Neural progenitor cell (in vitro differentiated cells): ENCODE measurements around the gene COMMD7. TPM values are rescaled to one million over a fixed set of nuclear protein-coding genes. Genes with fewer than 3 reads are reported as not detected.
A peak's percentile ranks its signal among the peaks of the same experiment; 100 is the strongest.

Experiments used
- DNase-seq: peaks from one replicate; pipeline ENCODE4 v3.0.0-alpha.2; 2016; ENCODE audit warnings: low spot score
- H2AFZ ChIP-seq: fragments of 200-600 bp; sonication (generic); replicated peaks from 2 replicates; pipeline ENCODE4 v1.6.1; 2016; ENCODE audit warnings: antibody characterized with exemption
- H3F3A ChIP-seq: fragments of 200-600 bp; sonication (generic); 2 replicates; pipeline ENCODE4 v1.6.1; 2016; ENCODE audit warnings: antibody characterized with exemption, low read depth
- H3K27ac ChIP-seq: fragments of 200-600 bp; sonication (generic); 2 replicates; pipeline ENCODE4 v1.5.1; 2016; ENCODE audit warnings: mild to moderate bottlenecking
- H3K27me3 ChIP-seq: fragments of 200-600 bp; sonication (generic); 2 replicates; pipeline ENCODE4 v1.6.1; 2016; ENCODE audit warnings: mild to moderate bottlenecking, moderate library complexity
- H3K36me3 ChIP-seq: fragments of 200-600 bp; sonication (generic); 2 replicates; pipeline ENCODE4 v1.5.1; 2016
- H3K4me1 ChIP-seq: fragments of 200-600 bp; sonication (generic); 2 replicates; pipeline ENCODE4 v1.6.1; 2016; ENCODE audit warnings: mixed run types
- H3K4me2 ChIP-seq: fragments of 200-600 bp; sonication (generic); 2 replicates; pipeline ENCODE4 v1.6.1; 2016
- H3K4me3 ChIP-seq: fragments of 200-600 bp; sonication (generic); 2 replicates; pipeline ENCODE4 v1.5.1; 2016
- H3K79me2 ChIP-seq: fragments of 200-600 bp; sonication (generic); 2 replicates; pipeline ENCODE4 v1.6.1; 2016; ENCODE audit warnings: low read depth
- H3K9ac ChIP-seq: fragments of 200-600 bp; sonication (generic); 2 replicates; pipeline ENCODE4 v1.6.1; 2016
- H3K9me3 ChIP-seq: fragments of 200-600 bp; sonication (generic); 2 replicates; pipeline ENCODE4 v1.5.1; 2016; ENCODE audit warnings: low read depth
- H4K20me1 ChIP-seq: fragments of 200-600 bp; sonication (generic); 2 replicates; pipeline ENCODE4 v1.6.1; 2016; ENCODE audit warnings: low read depth
- H3K27ac Mint-ChIP-seq: 3 replicates; pipeline ENCODE4 v1.8.0; 2021; ENCODE audit warnings: mixed read lengths
- H3K27me3 Mint-ChIP-seq: 2 replicates; pipeline ENCODE4 v1.8.0; 2022; ENCODE audit warnings: low read depth, mild to moderate bottlenecking, inconsistent platforms, moderate library complexity, mixed read lengths; ENCODE audit not compliant: insufficient read depth
- H3K36me3 Mint-ChIP-seq: 3 replicates; pipeline ENCODE4 v1.8.0; 2021; ENCODE audit warnings: mixed read lengths
- H3K4me1 Mint-ChIP-seq: 3 replicates; pipeline ENCODE4 v1.8.0; 2021; ENCODE audit warnings: mixed read lengths
- H3K4me3 Mint-ChIP-seq: 3 replicates; pipeline ENCODE4 v1.8.0; 2021; ENCODE audit warnings: mild to moderate bottlenecking, moderate library complexity, mixed read lengths
- H3K9me3 Mint-ChIP-seq: 3 replicates; pipeline ENCODE4 v1.8.0; 2020; ENCODE audit warnings: mixed read lengths
- EZH2 ChIP-seq: fragments of 200-600 bp; sonication (generic); IDR thresholded peaks from 2 replicates; pipeline ENCODE4 v1.6.1; 2017; ENCODE audit warnings: antibody characterized with exemption, mild to moderate bottlenecking, moderate library complexity
- EZH2phosphoT487 ChIP-seq: fragments of 200-600 bp; sonication (generic); IDR thresholded peaks from 2 replicates; pipeline ENCODE4 v1.6.1; 2017; ENCODE audit warnings: antibody characterized with exemption
- total RNA-seq: library from RNA; depleted of rRNA; stranded (reverse); fragments of >200 nt; gene quantifications from 2 replicates; pipeline ENCODE4 v1.2.3, GENCODE V29; 2015; ENCODE audit warnings: low replicate concordance
- TF ChIP-seq, protein P1 (sequence below): fragments of 200-600 bp; sonication (generic); IDR thresholded peaks from 2 replicates; pipeline ENCODE4 v1.5.1; 2017; ENCODE audit warnings: antibody characterized with exemption, mild to moderate bottlenecking

Gene COMMD7
- total RNA-seq, 1 donor from 2014 or later: 44.4 TPM

GRCh38 chr20:32761831-32762753 lies 18.8 kb upstream of the COMMD7 start, which contains the start of gene DNMT3B:
Gene DNMT3B, plus strand, starts transcription at chr20:32762385. Its CDS starts 17,939 bp downstream, at chr20:32780324.
- H3K9me3 Mint-ChIP-seq: no peaks in the 10 kb centered on the region
- Histone ChIP-seq H3K9ac (peak within 1 kb of the TSS; percentile 69), H3K36me3 (no peaks in the 10 kb centered on the region), H3K27ac (peak within 1 kb of the TSS; percentile 47), H3F3A (peaks cover 38% of the 10 kb centered on the region), H3K4me3 (peak within 1 kb of the TSS; percentile 99), H4K20me1 (peaks cover 32% of the 10 kb centered on the region), H3K79me2 (peaks cover 46% of the 10 kb centered on the region), H3K4me1 (peaks cover 26% of the 10 kb centered on the region), H2AFZ (no peak within 1 kb of the TSS), H3K27me3 (no peaks in the 10 kb centered on the region), H3K9me3 (no peaks in the 10 kb centered on the region), H3K4me2 (peak within 1 kb of the TSS; percentile 89)
- peaks cover 2% of the 10 kb centered on the region for H3K27me3 Mint-ChIP-seq
- DNase-seq: peak; percentile 97
- peak within 1 kb of the TSS; percentile 97 for H3K4me3 Mint-ChIP-seq
- peak within 1 kb of the TSS; percentile 63 for H3K27ac Mint-ChIP-seq
- H3K4me1 Mint-ChIP-seq: peaks cover 27% of the 10 kb centered on the region
- peaks cover under 1% of the 10 kb centered on the region for H3K36me3 Mint-ChIP-seq
- TF ChIP-seq EZH2phosphoT487: no peak
- TF ChIP-seq, protein P1, sequence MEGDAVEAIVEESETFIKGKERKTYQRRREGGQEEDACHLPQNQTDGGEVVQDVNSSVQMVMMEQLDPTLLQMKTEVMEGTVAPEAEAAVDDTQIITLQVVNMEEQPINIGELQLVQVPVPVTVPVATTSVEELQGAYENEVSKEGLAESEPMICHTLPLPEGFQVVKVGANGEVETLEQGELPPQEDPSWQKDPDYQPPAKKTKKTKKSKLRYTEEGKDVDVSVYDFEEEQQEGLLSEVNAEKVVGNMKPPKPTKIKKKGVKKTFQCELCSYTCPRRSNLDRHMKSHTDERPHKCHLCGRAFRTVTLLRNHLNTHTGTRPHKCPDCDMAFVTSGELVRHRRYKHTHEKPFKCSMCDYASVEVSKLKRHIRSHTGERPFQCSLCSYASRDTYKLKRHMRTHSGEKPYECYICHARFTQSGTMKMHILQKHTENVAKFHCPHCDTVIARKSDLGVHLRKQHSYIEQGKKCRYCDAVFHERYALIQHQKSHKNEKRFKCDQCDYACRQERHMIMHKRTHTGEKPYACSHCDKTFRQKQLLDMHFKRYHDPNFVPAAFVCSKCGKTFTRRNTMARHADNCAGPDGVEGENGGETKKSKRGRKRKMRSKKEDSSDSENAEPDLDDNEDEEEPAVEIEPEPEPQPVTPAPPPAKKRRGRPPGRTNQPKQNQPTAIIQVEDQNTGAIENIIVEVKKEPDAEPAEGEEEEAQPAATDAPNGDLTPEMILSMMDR: peak; percentile 43

DNA sequence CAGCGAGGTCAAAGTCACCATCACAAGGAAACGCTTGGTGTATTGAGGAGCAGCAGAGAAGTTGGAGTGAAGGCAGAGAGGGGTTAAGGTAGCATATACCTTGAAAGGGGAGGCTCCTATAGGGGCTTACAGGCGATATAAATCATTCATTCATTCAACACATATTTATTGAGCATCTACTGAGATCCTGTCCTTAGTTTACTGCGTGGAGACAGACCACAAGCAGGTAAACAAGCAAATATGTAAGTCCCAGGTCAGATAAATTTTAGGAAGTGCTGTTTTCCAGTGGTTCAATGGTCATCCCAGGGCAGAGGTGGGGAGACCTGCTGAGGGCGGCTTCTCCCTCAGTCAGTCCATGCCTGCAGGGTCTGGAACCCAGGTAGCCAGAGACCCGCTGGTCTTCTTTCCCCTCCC lies 18.2 kb upstream of the COMMD7 start:
- Mint-ChIP-seq H3K36me3 (no peaks in the 10 kb centered on the region), H3K27me3 (peaks cover 2% of the 10 kb centered on the region), H3K4me3 (peak overlapping the region; percentile 78), H3K9me3 (no peaks in the 10 kb centered on the region), H3K4me1 (peaks cover 27% of the 10 kb centered on the region), H3K27ac (no peak overlapping the region)
- peaks cover 25% of the 10 kb centered on the region for H4K20me1 ChIP-seq
- TF ChIP-seq EZH2 (no peak), EZH2phosphoT487 (no peak)
- TF ChIP-seq, protein P1: no peak
- no peaks in the 10 kb centered on the region for H3K36me3 ChIP-seq
- H3K27ac ChIP-seq: no peak overlapping the region
- no peak overlapping the region for H2AFZ ChIP-seq
- H3K4me2 ChIP-seq: peak overlapping the region; percentile 89
- H3K27me3 ChIP-seq: no peaks in the 10 kb centered on the region
- peak overlapping the region; percentile 99 for H3K4me3 ChIP-seq
- no peak overlapping the region for H3K9ac ChIP-seq
- no peaks in the 10 kb centered on the region for H3K9me3 ChIP-seq
- H3K4me1 ChIP-seq: peaks cover 26% of the 10 kb centered on the region
- peaks cover 38% of the 10 kb centered on the region for H3F3A ChIP-seq
- no peak for DNase-seq
- peaks cover 40% of the 10 kb centered on the region for H3K79me2 ChIP-seq

DNA sequence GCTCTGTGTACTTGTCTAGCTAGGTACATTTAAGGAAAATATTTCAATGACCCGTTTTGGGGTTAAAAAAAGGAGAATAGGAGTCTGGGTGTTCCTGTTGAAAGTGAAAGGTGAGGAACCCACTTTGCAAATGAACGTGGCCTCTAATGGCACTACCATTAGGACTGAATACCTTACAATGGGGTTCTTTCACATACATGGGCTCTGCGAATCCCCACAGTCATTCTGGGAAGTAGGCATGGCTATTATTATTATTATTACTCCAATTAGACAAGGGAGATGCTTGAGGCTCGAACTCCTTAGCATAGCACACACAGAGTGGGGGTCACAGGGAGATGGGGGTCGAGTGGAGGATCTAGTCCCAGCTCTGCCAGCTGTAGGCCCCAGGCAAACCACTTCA lies 12.9 kb upstream of the COMMD7 start:
- Histone ChIP-seq H3K36me3 (no peaks in the 10 kb centered on the region), H3K4me2 (no peak overlapping the region), H3K4me3 (no peak overlapping the region), H3K27ac (no peak overlapping the region), H3K9ac (no peak overlapping the region), H3K4me1 (peaks cover 15% of the 10 kb centered on the region), H3K9me3 (no peaks in the 10 kb centered on the region), H3K79me2 (no peaks in the 10 kb centered on the region), H2AFZ (no peak overlapping the region), H4K20me1 (no peaks in the 10 kb centered on the region), H3K27me3 (no peaks in the 10 kb centered on the region), H3F3A (peaks cover 30% of the 10 kb centered on the region)
- DNase-seq: no peak
- Mint-ChIP-seq H3K4me3 (no peak overlapping the region), H3K27ac (no peak overlapping the region), H3K27me3 (peaks cover 3% of the 10 kb centered on the region), H3K36me3 (no peaks in the 10 kb centered on the region), H3K9me3 (no peaks in the 10 kb centered on the region), H3K4me1 (peaks cover 7% of the 10 kb centered on the region)
- TF ChIP-seq, protein P1: no peak
- TF ChIP-seq EZH2phosphoT487 (no peak), EZH2 (no peak)
